Smooth muscle cell (in vitro differentiated cells): ENCODE results near the gene KLHL17. TPM values are rescaled to one million over a fixed set of nuclear protein-coding genes. Genes with fewer than 3 reads are reported as not detected.

Experiments
- DNase-seq: peaks from one replicate; lab custom pipeline; 2025; ENCODE audit not compliant: unreplicated experiment; lab: John Stamatoyannopoulos, UW
- H2AFZ ChIP-seq: fragments of 200-600 bp; sonication (generic); 2 replicates; pipeline ENCODE4 v1.6.0; 2016; ENCODE audit warnings: antibody characterized with exemption, low read depth, mild to moderate bottlenecking
- H3F3A ChIP-seq: fragments of 200-600 bp; sonication (generic); 2 replicates; pipeline ENCODE4 v1.6.0; 2017; ENCODE audit warnings: antibody characterized with exemption, low read depth
- H3K27ac ChIP-seq: fragments of 200-600 bp; sonication (generic); 2 replicates; pipeline ENCODE4 v1.5.1; 2016; ENCODE audit warnings: low read depth, mild to moderate bottlenecking
- H3K27me3 ChIP-seq: fragments of 200-600 bp; sonication (generic); 2 replicates; pipeline ENCODE4 v1.6.1; 2016; ENCODE audit warnings: low read depth, mild to moderate bottlenecking
- H3K36me3 ChIP-seq: fragments of 200-600 bp; sonication (generic); 2 replicates; pipeline ENCODE4 v1.5.1; 2016; ENCODE audit warnings: low read depth
- H3K4me1 ChIP-seq: fragments of 200-600 bp; sonication (generic); 2 replicates; pipeline ENCODE4 v1.5.1; 2016; ENCODE audit warnings: low read depth
- H3K4me2 ChIP-seq: fragments of 200-600 bp; sonication (generic); 2 replicates; pipeline ENCODE4 v1.6.0; 2016; ENCODE audit warnings: mild to moderate bottlenecking
- H3K4me3 ChIP-seq: fragments of 200-600 bp; sonication (generic); 2 replicates; pipeline ENCODE4 v1.5.1; 2016; ENCODE audit warnings: mild to moderate bottlenecking
- H3K79me2 ChIP-seq: fragments of 200-600 bp; sonication (generic); 2 replicates; pipeline ENCODE4 v1.6.0; 2016; ENCODE audit warnings: low read depth, mild to moderate bottlenecking
- H3K9ac ChIP-seq: fragments of 200-600 bp; sonication (generic); 2 replicates; pipeline ENCODE4 v1.6.0; 2016; ENCODE audit warnings: low read depth
- H3K9me3 ChIP-seq: fragments of 200-600 bp; sonication (generic); replicated peaks from 2 replicates; pipeline ENCODE4 v1.5.1; 2016; ENCODE audit warnings: low read depth
- H4K20me1 ChIP-seq: fragments of 200-600 bp; sonication (generic); 2 replicates; pipeline ENCODE4 v1.6.0; 2016; ENCODE audit warnings: low read depth
- CTCF ChIP-seq: fragments of 200-600 bp; sonication (generic); IDR thresholded peaks from 2 replicates; pipeline ENCODE4 v1.5.1; 2017; ENCODE audit warnings: borderline replicate concordance, mild to moderate bottlenecking, antibody characterized with exemption; ENCODE audit not compliant: insufficient read depth, poor library complexity, severe bottlenecking
- WGBS: methylation state at CpG from one replicate; pipeline ENCODE4 v1.1.7; 2016; ENCODE audit warnings: low lambda C conversion rate; 5-methylcytosine and 5-hydroxymethylcytosine counted together
- polyA plus RNA-seq: library from polyadenylated mRNA; unstranded; fragments of >200 nt; fragmentation: Nextera tagmentation; extraction: Ambion mirVana; gene quantifications from 2 replicates; pipeline ENCODE4 v1.2.1, GENCODE V29; 2016
- total RNA-seq: library from RNA; depleted of rRNA; stranded (reverse); fragments of >200 nt; gene quantifications from 2 replicates; pipeline ENCODE4 v1.2.3, GENCODE V29; 2014

The KLHL17 gene
- total and polyA plus RNA-seq, 2 experiments from 2014 or later, result 10.2 to 29.9 TPM

GRCh38 chr1:956636-957035 is 3.7 kb upstream of the KLHL17 start:
- 94% methylated on average over 11 of the region's 11 CpGs for WGBS
- Histone ChIP-seq H3K79me2 (peaks cover 21% of the 10 kb centered on the region), H3K4me1 (peaks cover 6% of the 10 kb centered on the region), H4K20me1 (peaks cover 16% of the 10 kb centered on the region), H3F3A (no peaks in the 10 kb centered on the region), H3K36me3 (no peaks in the 10 kb centered on the region), H3K9ac (no peak overlapping the region), H3K4me2 (no peak overlapping the region), H3K4me3 (no peak overlapping the region), H2AFZ (no peak overlapping the region), H3K27me3 (no peaks in the 10 kb centered on the region), H3K27ac (no peak overlapping the region), H3K9me3 (no peaks in the 10 kb centered on the region)
- no peak for DNase-seq
- TF ChIP-seq CTCF, result no peak

GRCh38 chr1:958823-959730 is 1.3 kb upstream of the KLHL17 start, which contains the start of gene NOC2L:
TSS of gene NOC2L (minus strand) at chr1:959256. CDS start at chr1:959240, 16 bp downstream.
- H3K9me3 ChIP-seq, result no peaks in the 10 kb centered on the region
- peak within 1 kb of the TSS; percentile 99 for H3K4me2 ChIP-seq
- peak within 1 kb of the TSS; percentile 96 for H3K4me3 ChIP-seq
- H4K20me1 ChIP-seq, result peaks cover 15% of the 10 kb centered on the region
- H3K79me2 ChIP-seq, result peaks cover 21% of the 10 kb centered on the region
- no peak for TF ChIP-seq CTCF
- no peaks in the 10 kb centered on the region for H3F3A ChIP-seq
- peak within 1 kb of the TSS; percentile 89 for H3K9ac ChIP-seq
- H3K27me3 ChIP-seq, result no peaks in the 10 kb centered on the region
- H3K27ac ChIP-seq, result no peak within 1 kb of the TSS
- peak; percentile 90 for DNase-seq
- H2AFZ ChIP-seq, result peak within 1 kb of the TSS; percentile 93
- 7% methylated on average over 64 of the region's 101 CpGs for WGBS
- H3K4me1 ChIP-seq, result peaks cover 6% of the 10 kb centered on the region
- no peaks in the 10 kb centered on the region for H3K36me3 ChIP-seq

GRCh38 chr1:959731-960362 is 537 bp upstream of the KLHL17 start:
- no peaks in the 10 kb centered on the region for H3K9me3 ChIP-seq
- peaks cover 6% of the 10 kb centered on the region for H3K4me1 ChIP-seq
- peaks cover 21% of the 10 kb centered on the region for H3K79me2 ChIP-seq
- H3F3A ChIP-seq, result no peaks in the 10 kb centered on the region
- peak overlapping the region; percentile 91 for H3K4me2 ChIP-seq
- peak overlapping the region; percentile 96 for H3K4me3 ChIP-seq
- H3K27ac ChIP-seq, result no peak overlapping the region
- H4K20me1 ChIP-seq, result peaks cover 15% of the 10 kb centered on the region
- H3K27me3 ChIP-seq, result no peaks in the 10 kb centered on the region
- WGBS, result 28% methylated on average over 30 of the region's 57 CpGs
- peak overlapping the region; percentile 62 for H3K9ac ChIP-seq
- no peak for TF ChIP-seq CTCF
- DNase-seq, result no peak
- H3K36me3 ChIP-seq, result no peaks in the 10 kb centered on the region
- no peak overlapping the region for H2AFZ ChIP-seq
